Embryonic facial prominence (tissue), 1 donor: ENCODE results near the gene ABLIM3.
"Not testable (repeated sequence)": the region's sequence is repeated elsewhere in the genome, so short reads cannot be mapped to it uniquely, and the experiment has no call there.

Source experiments
- DNase-seq: peaks from one replicate; pipeline ENCODE4 v3.0.0-alpha.2; 2016; ENCODE audit errors: extremely low spot score

Gene ABLIM3

GRCh38 chr5:149187617-149188016 is 46.3 kb downstream of the ABLIM3 start:
- not testable (repeated sequence) for DNase-seq

GRCh38 chr5:149188383-149188782 is 47.1 kb downstream of the ABLIM3 start:
- no peak for DNase-seq

- no peak for DNase-seq
Observed at GRCh38 chr5:149195337-149195887, 54.1 kb downstream of the ABLIM3 start.

- no peak for DNase-seq
Observed at GRCh38 chr5:149195962-149196361, 54.7 kb downstream of the ABLIM3 start.

- no peak for DNase-seq
Observed at GRCh38 chr5:149198148-149198547, 56.9 kb downstream of the ABLIM3 start.

GRCh38 chr5:149200355-149200754 is 59.1 kb downstream of the ABLIM3 start:
- DNase-seq = no peak

GRCh38 chr5:149201121-149201637 is 59.9 kb downstream of the ABLIM3 start:
- no peak for DNase-seq

- no peak for DNase-seq
Observed at GRCh38 chr5:149202910-149203451, 61.7 kb downstream of the ABLIM3 start.

GRCh38 chr5:149203921-149204441 is 62.7 kb downstream of the ABLIM3 start:
- no peak for DNase-seq

- no peak for DNase-seq
Observed at GRCh38 chr5:149205625-149206523, 64.6 kb downstream of the ABLIM3 start.

- no peak for DNase-seq
Observed at GRCh38 chr5:149206524-149207141, 65.3 kb downstream of the ABLIM3 start.

DNA sequence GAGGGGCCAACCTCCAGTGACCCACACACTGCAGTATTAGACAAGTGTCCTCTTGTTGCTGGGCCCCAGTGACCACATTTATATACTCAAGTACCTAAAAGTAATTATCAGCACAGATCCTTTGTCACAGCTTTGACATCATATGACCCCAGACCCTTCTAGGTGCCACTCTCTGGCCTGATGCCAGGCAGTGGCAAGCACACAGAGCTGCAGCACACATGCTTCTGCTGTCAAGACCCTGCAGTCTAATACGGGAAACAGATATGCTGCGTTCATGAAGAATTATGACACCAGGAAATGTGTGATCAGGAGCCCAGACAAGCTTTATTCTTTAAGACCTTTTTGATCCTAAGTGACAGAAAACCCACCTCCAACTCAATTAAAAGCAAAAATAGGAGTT is 66.5 kb downstream of the ABLIM3 start:
- no peak for DNase-seq

DNA sequence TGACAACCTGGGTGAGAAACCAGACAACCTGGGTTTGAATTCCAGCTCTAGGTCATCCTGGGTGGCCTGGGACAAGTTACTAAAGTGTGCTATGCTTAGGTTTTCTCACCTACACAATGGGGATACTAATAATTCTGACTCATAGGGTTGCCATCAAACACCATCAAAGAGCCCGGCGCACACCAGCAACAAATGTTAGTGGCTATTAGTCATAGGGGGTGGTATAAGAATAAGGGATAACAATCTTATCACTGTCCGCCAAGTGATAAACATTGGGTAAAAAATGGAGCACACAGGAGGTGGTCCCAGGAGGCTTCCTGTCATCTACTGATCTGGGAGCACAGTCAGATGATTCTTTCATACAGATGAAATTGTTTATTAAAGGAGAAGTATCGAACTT is 68.9 kb downstream of the ABLIM3 start:
- DNase-seq = no peak

- no peak for DNase-seq
Observed at GRCh38 chr5:149210968-149211490, 69.7 kb downstream of the ABLIM3 start.

GRCh38 chr5:149211566-149211965 is 70.3 kb downstream of the ABLIM3 start:
- no peak for DNase-seq

GRCh38 chr5:149212198-149212951 is 71.1 kb downstream of the ABLIM3 start:
- DNase-seq = no peak

DNA sequence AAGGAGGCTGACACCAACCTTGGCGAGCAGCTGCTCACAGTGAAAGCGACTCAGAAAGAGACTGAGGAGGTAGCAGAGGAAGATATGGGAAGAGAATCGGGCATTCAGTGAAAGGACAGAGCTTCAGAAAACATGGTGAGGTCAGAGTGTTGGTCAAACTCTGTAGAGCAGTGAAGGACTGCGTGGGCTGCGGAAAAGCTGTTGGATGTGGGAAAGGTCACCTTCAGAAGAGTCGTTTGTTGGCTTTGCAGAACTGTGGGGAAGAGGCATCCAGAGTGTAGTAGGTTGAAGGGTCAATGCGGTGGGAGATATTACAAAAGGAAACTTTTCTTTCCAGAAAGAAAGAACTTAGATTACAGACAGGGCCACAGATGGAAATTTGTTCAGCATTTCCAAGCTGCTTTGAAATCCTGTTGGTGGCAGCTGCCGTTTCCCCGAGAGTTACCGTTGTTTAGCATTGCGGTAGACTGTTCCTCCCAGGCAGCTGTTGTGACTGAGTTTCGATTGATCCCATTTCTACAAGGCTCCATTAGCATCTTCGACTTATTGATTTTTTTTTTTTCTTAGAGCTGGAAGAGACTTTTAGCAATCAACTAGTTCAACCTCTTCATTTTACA is 72.1 kb downstream of the ABLIM3 start:
- DNase-seq = no peak

DNA sequence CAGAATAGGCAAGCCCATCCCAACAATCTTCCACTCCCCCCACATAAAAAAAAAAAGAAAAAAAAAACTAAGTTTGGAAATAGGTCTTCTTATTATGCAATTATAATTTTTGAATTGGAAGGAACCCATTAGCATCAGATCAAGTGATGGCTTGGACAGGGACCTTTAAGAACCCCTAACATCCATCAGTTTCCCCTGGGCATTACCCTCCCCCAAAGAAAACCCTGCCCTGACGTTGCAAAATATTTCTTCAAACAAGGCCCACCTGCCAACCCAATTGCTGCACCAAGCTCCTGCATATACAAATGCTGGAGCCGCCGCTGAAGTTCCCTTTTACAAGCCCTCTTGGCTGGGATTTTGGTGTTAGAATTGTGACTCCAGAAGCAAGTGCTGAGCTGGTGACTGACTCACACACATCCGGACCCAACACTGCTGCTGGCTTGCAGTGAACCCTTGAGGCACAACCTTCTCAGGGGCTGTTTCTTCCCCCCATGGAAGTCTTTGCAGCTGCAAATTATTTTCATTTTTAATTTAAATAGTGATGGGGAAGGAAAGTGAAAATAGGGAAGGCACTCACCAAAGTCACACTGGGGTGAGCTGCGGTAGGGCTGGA is 74.3 kb downstream of the ABLIM3 start:
- no peak for DNase-seq

- DNase-seq = no peak
Observed at GRCh38 chr5:149216496-149216895, 75.2 kb downstream of the ABLIM3 start.

GRCh38 chr5:149217096-149217802 is 76.0 kb downstream of the ABLIM3 start:
- DNase-seq = no peak
